ENCODE results near the gene DBF4B.
A peak's percentile ranks its signal among the peaks of the same experiment; 100 is the strongest.
"Not testable (repeated sequence)": the region's sequence is repeated elsewhere in the genome, so short reads cannot be mapped to it uniquely, and the experiment has no call there.

The DBF4B gene

GRCh38 chr17:44708401-44709263, at the start of gene DBF4B:
Gene DBF4B, plus strand, starts transcription at chr17:44708665. Its CDS starts 156 bp downstream, at chr17:44708821.
- peak; percentile 74 for DNase-seq (ENCODE audit: low read depth)

GRCh38 chr17:44661835-44662234, 46.6 kb upstream of the DBF4B start:
- no peak for DNase-seq (ENCODE audit: low read depth)

DNA sequence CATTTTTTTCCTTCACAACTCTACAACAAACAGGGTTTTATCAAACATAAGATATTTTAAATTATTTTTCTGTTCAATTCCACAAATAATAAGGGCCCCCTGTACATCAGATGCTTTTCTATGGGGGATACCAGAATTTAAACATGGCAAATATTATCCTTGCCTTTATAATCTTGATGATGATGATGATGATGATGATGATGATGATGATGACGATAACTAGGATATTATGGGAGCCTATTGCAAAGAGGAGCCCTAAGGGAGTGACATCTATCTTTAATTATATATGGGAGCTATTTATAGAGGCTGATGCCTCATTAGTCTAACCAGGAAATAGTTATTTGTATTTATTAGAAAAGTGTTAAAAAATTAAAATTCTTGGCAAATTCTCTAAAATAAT, 45.4 kb upstream of the DBF4B start:
- DNase-seq (ENCODE audit: low read depth), result no peak

GRCh38 chr17:44664867-44665266, 43.6 kb upstream of the DBF4B start:
- DNase-seq (ENCODE audit: low read depth), result no peak

DNA sequence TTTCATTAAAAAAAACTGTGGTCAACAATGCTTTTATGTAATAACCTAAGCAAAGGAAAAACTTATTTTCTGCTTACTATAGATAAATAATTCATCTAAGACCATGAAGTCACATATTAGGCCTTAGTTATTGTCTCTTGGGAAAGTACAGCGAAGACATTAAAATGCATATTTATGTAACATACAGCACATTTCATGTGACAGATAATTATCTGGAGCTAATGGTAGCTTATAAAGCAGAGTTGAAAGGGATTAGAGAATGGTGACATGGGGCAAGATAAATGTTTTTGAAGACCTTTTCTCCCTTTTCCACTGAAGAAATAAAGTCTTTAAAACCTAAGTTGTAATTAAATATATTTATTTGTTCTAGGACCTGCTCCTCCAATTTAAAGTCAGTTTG, 42.5 kb upstream of the DBF4B start:
- DNase-seq (ENCODE audit: low read depth), result no peak

- DNase-seq (ENCODE audit: low read depth), result no peak
These were observed 35.9 kb upstream of the DBF4B start for GRCh38 chr17:44672479-44673093.

DNA sequence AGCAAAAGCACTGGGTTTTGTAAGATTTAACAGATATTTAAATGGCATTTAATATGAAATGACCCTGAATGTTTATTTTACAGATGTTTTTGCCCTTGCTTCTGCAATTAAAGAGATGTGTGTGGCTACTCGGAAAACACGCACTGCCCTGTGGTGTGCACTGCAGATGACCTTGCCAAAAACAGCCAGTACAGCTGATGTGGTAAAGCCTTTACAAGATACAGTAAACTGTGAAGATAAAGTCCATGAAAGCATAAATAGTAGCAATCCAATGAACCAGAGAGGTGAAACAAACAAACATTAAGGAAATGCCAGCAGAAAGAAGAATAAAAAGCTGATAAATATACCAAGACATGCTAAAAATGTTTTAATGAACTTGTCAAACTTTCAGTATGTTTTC, 34.6 kb upstream of the DBF4B start:
- no peak for DNase-seq (ENCODE audit: low read depth)

DNA sequence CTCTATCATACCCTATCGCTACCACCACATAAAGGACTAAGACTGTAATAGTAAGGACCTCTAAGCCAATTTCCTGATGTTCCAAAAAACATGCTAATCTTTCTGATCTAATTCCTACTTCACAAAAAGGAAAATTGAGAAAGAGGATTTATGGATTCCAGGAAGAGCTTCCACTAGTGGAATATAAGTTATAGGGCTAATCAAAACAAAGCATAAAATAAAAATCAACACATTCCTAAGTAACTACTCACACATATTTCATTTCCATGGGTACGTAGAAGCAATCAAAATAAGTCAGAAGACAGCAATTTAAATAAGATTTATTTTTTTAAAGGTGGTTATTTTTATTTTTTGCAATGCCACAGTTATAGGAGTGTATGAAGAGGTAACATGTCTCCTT, 31.3 kb upstream of the DBF4B start:
- DNase-seq (ENCODE audit: low read depth), result no peak

DNA sequence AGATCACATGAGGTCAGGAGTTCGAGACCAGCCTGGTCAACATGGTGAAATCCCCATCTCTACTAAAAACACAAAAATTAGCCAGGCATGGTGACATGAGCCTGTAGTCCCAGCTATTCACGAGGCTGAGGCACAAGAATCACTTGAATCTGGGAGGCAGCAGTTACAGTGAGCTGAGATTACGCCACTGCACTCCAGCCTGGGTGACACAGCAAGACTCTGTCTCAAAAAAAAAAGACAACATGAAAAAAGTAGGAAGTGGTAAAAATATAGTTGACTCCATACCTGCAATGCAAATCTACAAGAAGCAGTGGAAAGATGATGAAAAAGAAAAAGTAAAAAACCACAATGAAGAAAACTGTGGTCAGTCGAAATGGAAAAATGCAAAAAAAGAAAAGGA, 25.2 kb upstream of the DBF4B start:
- not testable (repeated sequence) for DNase-seq (ENCODE audit: low read depth)

GRCh38 chr17:44687756-44688155, 20.7 kb upstream of the DBF4B start:
- no peak for DNase-seq (ENCODE audit: low read depth)

DNA sequence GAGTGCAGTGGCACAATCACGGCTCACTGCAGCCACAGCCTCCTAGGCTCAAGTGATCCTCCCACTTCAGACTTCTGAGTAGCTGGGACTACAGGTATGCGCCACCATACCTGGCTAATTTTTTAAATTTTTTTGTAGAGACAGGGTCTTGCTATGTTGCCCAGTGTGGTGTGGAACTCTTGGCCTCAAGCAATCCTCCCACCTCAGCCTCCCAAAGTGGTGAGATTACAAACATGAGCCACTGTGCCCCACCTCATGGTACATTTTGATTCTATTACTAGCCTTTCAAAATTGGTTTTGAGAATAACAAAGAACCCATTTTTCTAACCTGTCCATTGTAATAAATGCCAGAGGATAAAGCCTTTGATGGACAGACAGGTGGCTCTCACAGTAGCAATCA, 20.3 kb upstream of the DBF4B start:
- no peak for DNase-seq (ENCODE audit: low read depth)

GRCh38 chr17:44688675-44689476, 19.6 kb upstream of the DBF4B start:
- DNase-seq (ENCODE audit: low read depth), result no peak

DNA sequence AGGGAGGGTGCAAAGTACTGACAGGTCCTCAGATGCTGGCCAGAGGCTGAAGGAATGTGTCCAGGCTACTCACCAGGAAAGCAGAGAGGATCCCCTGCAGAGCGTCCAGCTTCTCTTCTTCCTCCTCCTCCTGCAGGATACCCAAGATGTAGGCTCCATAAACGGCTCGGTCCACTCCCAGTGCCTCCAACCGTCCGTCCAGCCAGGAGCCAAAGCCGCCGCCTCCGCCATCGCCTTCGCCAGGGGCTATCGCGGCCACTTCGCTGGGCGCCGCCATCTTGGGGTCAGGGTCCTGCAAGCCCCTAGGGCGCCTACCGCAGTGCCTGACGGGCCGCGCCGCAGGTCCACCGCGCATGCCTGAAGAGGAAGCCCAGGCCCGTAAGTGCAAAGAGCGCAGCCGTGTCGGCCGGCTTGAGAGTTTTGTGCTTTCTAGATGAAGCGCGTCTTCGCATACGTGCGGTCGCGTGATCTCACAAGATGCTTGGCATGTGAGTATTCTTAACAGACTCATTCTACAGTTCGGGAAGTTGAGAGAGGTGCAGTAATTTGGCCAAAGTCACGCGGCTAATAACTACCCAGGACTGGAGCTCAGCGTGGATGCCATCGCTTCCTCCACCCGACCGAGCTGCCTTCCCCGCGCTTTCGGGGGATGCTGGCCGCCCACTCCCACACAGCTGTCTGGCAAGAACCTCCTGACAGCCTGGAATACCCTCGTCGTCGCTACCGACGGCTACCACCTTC, 18.8 kb upstream of the DBF4B start, which contains the start of gene CCDC43:
CCDC43 (minus strand) TSS at position 300 of the 741 bp plus-strand sequence; CDS start at position 277, 23 bp downstream.
- peak; percentile 86 for DNase-seq (ENCODE audit: low read depth)

- DNase-seq (ENCODE audit: low read depth), result not testable (repeated sequence)
These were observed 17.6 kb upstream of the DBF4B start for GRCh38 chr17:44690746-44691306.

DNA sequence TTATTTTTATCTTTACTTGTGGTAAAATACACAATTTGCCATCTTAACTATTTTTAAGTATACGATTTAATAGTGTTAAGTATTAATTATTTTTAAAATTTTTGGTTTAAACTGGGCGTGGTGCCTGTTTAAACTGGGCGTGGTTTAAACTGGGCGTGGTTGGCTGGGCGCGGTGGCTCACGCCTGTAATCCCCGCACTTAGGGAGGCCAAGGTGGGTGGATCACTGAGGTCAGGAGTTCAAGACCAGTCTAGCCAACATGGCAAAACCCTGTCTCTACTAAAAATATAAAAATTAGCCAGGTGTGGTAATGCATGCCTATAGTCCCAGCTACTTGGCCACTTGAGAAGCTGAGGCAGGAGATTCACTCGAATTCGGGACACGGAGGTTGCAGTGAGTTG, 14.9 kb upstream of the DBF4B start:
- no peak for DNase-seq (ENCODE audit: low read depth)

GRCh38 chr17:44700288-44700687, 8.2 kb upstream of the DBF4B start:
- DNase-seq (ENCODE audit: low read depth), result not testable (repeated sequence)

DNA sequence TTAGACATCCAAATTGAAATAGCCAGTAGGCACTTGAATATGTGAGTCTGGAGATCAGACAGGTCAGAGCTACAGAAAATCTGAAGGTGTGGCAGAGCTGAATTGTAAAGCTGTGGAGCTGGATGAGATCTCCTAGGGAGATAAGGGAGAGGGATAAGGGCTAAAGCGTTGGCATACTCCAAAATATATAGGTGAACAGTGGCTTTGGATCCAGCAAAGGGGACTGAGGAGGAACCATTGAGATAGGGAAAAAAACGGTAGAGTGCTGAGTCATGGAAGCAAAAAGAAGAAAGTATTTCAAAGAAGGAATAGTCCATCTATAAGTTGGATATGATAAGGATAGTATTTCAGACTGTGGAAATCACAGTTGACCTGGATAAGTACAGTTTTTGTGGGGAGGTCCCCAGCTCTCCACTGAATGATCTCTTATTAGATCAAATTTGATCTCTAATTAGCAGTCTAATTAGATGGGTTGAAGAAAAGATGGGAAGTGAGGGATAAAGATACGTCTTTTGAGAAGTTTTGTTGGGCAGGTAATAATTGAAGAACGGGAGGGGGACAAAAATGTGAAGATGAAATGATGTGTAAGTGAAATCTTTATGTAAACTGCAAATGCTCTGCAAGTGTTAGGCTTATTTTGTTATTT, 587 bp upstream of the DBF4B start:
- no peak for DNase-seq (ENCODE audit: low read depth)

GRCh38 chr17:44719444-44719843, 11.0 kb downstream of the DBF4B start:
- no peak for DNase-seq (ENCODE audit: low read depth)

DNA sequence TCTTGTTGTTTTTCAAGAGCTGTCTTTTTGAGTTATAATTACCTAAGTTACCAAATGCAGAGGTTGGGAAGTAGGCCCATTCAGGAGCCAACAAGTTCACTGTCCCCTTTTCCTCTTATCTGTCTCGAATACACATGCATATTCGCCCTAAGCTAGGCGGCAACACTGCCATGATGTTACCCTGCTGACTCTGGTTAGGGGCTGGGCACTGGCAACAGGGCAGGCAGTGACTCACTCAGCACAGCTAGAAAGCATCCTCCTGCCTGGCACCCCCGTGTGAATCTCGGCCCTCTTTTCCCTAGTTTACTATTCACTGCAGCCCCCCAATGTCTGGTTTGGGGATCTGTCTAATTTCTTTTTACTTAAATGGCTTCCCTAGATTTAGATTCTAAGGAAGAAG, 13.8 kb downstream of the DBF4B start:
- no peak for DNase-seq (ENCODE audit: low read depth)

GRCh38 chr17:44726121-44726520, 17.7 kb downstream of the DBF4B start:
- DNase-seq (ENCODE audit: low read depth), result not testable (repeated sequence)

GRCh38 chr17:44733753-44734152, 25.3 kb downstream of the DBF4B start:
- no peak for DNase-seq (ENCODE audit: low read depth)

Data from stimulated activated CD8-positive, alpha-beta memory T cell treated with anti-CD3 and anti-CD28 coated beads, Interleukin-12 subunit alpha, Interleukin-12 subunit beta, amount 100 ng/mL, for 1 hour (primary cell).